Measurements from ENCODE around the gene SLIT3. TPM values are rescaled to one million over a fixed set of nuclear protein-coding genes. Genes with fewer than 3 reads are reported as not detected.

The SLIT3 gene
- total and polyA plus RNA-seq, 10 of the 15 experiments (the other 5 are each of a cell fraction or from before 2014, with no cell fraction given) = 0.05 TPM; not detected in 9

- Histone ChIP-seq H3K36me3 (ENCODE audit: control insufficient read depth in 2 of 2, insufficient read depth in 2 of 2, low read length in 1 of 2) (no peaks in the 10 kb centered on the region), H4K20me1 (ENCODE audit: control insufficient read depth, insufficient read depth) (no peaks in the 10 kb centered on the region), H3K79me2 (ENCODE audit: control insufficient read depth, insufficient read depth, low read length) (no peaks in the 10 kb centered on the region), H2AFZ (ENCODE audit: control insufficient read depth, low read depth, low read length) (no peak overlapping the region), H3K4me1 (ENCODE audit: control insufficient read depth, insufficient read depth, low read length) (no peaks in the 10 kb centered on the region), H3K4me2 (ENCODE audit: control insufficient read depth, insufficient read depth) (no peak overlapping the region), H3K27ac (ENCODE audit: control insufficient read depth, insufficient read depth) (no peak overlapping the region), H3K9me3 (replicated peaks; ENCODE audit: control insufficient read depth, insufficient read depth, low read length) (no peaks in the 10 kb centered on the region), H3K27me3 (replicated peaks in 1 of 2; ENCODE audit: control insufficient read depth in 2 of 2, insufficient read depth in 2 of 2, low read length in 1 of 2) (no peaks in the 10 kb centered on the region), H3K4me3 (no peak overlapping the region), H3K9ac (ENCODE audit: control insufficient read depth, insufficient read depth, low read length) (no peak overlapping the region)
- no peak for ATAC-seq
- ChIA-PET POLR2A (no interaction called here), CTCF (no interaction called here), RAD21 (ENCODE audit: unreplicated experiment) (no interaction called here), SMC1A (ENCODE audit: uncharacterized antibody, unreplicated experiment) (no interaction called here)
- TF ChIP-seq RAD21 (IDR thresholded peaks at IDR 0.05; ENCODE audit: insufficient read depth, low read depth, low read length) (0 out of 2 replicates have a peak, but pooled peaks have one; percentile 16), EZH2 (IDR thresholded peaks at IDR 0.05; ENCODE audit: borderline replicate concordance, control insufficient read depth, low read depth, low read length) (no peak), MEF2A (IDR thresholded peaks at IDR 0.05; ENCODE audit: insufficient read depth, low read depth, low read length) (no peak), BCL3 (IDR thresholded peaks at IDR 0.05; ENCODE audit: borderline replicate concordance, insufficient read depth, low read depth, low read length, poor library complexity, severe bottlenecking) (no peak)
- TF ChIP-seq, protein P1, sequence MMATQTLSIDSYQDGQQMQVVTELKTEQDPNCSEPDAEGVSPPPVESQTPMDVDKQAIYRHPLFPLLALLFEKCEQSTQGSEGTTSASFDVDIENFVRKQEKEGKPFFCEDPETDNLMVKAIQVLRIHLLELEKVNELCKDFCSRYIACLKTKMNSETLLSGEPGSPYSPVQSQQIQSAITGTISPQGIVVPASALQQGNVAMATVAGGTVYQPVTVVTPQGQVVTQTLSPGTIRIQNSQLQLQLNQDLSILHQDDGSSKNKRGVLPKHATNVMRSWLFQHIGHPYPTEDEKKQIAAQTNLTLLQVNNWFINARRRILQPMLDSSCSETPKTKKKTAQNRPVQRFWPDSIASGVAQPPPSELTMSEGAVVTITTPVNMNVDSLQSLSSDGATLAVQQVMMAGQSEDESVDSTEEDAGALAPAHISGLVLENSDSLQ (IDR thresholded peaks at IDR 0.05) = no peak
- FAIRE-seq = no peak
- 15% methylated on average over 6 of the region's 6 CpGs for WGBS (ENCODE audit: insufficient coverage, insufficient replicate concordance, low lambda C conversion rate, missing lambda C conversion rate)
- DNase-seq (ENCODE audit: low read depth, low spot score) = no peak
- BruUV-seq (replicated peaks) = no TSS peak
- in situ Hi-C loops (cut with MboI) = loop anchor here (10.0 kb wide), 1 partner anchor 635 kb away; the partner anchor contains the start of gene SLIT3
- intact Hi-C loops (cut with micrococcal nuclease; ENCODE audit: unreplicated experiment) = no loop called here
Measured at GRCh38 chr5:168669668-168670378, 631.1 kb downstream of the SLIT3 start.
